ENCODE results near the gene TNPO1.

DNA sequence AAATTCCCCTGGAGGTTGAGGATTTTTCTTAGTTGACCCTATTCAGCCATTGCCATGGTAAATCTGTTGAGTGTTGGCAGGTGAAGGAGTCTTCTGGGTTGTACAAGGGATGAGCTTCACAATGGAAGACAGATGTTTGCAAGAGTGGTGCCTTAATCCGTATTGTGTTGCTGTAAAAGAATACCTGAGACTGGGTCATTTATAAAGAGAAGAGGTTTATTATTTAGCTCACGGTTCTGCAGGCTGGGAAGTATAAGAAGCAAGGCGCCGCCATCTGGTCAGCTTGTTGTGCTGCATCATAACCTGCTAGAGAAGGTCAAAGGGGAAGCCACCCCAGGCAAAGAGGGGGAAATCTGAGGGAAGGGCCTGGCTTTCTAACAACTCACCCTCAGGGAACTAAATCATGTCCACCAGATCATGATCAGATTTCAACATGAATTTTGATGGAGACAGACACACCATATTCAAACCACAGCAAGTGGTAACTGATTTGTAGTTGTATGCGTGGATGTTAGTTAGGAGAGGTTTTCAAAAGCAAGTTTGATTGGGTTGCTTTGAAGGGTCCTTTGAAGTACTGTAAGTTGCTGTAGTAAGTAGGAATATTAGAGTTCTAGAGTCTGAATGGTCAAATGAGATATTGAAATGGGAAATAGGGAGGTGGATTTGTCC, 2.5 kb downstream of the TNPO1 start:
- TF ChIP-seq, protein P1, sequence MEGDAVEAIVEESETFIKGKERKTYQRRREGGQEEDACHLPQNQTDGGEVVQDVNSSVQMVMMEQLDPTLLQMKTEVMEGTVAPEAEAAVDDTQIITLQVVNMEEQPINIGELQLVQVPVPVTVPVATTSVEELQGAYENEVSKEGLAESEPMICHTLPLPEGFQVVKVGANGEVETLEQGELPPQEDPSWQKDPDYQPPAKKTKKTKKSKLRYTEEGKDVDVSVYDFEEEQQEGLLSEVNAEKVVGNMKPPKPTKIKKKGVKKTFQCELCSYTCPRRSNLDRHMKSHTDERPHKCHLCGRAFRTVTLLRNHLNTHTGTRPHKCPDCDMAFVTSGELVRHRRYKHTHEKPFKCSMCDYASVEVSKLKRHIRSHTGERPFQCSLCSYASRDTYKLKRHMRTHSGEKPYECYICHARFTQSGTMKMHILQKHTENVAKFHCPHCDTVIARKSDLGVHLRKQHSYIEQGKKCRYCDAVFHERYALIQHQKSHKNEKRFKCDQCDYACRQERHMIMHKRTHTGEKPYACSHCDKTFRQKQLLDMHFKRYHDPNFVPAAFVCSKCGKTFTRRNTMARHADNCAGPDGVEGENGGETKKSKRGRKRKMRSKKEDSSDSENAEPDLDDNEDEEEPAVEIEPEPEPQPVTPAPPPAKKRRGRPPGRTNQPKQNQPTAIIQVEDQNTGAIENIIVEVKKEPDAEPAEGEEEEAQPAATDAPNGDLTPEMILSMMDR (IDR thresholded peaks at IDR 0.05), result peak; percentile 85
- no peak for TF ChIP-seq ZFX (IDR thresholded peaks at IDR 0.05; ENCODE audit: borderline replicate concordance)

Measured in 22Rv1 (cell line).